IPS-11a (cell line): Measurements from ENCODE around the gene ABCF3.
A peak's percentile ranks its signal among the peaks of the same experiment; 100 is the strongest.
"Not testable (repeated sequence)": the region's sequence is repeated elsewhere in the genome, so short reads cannot be mapped to it uniquely, and the experiment has no call there.

Experiments used
- H3K4me3 ChIP-seq: one replicate; pipeline ENCODE4 v1.5.1; 2013; ENCODE audit warnings: low read depth, low read length, control low read depth

Gene ABCF3

DNA sequence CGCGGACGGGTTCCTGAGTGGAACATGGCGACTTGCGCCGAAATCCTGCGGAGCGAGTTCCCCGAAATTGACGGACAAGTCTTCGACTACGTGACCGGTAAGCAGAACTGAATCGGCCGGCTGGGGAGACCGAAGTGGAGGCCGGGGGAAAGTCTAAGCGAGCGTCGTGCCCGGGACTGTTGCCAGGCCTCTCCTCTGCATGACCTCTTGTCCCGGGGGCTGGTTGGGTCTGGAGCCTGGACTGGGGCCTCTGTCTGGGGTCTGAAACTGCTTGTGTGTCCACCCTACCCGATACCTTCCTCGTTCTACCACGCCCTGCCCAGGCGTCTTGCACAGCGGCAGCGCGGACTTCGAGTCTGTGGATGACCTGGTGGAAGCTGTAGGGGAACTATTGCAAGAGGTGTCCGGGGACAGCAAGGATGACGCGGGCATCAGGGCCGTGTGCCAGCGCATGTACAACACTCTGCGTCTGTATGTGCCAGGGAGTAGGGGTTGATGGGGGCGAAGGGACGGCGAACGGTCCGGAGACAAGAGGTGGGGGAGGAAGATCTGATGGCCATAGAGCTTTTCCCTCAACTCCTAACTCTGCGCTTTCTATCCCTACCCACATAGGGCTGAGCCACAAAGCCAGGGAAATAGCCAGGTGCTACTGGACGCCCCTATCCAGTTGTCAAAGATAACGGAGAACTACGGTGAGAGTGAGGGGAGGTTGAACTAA lies at the start of gene ABCF3:
Gene ABCF3 (plus strand): TSS at position 16 of the 718 bp plus-strand sequence. CDS start 9 bp downstream, at position 25.
- peak within 1 kb of the TSS; percentile 98 for H3K4me3 ChIP-seq

DNA sequence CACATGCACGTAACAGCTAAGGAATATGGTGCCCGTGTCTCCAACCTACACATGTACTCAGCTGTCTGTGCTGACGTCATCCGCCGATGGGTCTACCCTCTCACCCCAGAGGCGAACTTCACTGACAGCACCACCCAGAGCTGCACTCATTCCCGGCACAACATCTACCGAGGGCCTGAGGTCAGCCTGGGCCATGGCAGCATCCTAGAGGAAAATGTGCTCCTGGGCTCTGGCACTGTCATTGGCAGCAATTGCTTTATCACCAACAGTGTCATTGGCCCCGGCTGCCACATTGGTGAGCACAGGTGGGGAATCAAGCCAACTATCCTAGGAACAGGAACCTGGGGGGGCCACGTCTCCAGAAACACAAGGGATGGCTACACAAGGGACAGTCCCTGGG lies 45.6 kb upstream of the ABCF3 start:
- no peak overlapping the region for H3K4me3 ChIP-seq

DNA sequence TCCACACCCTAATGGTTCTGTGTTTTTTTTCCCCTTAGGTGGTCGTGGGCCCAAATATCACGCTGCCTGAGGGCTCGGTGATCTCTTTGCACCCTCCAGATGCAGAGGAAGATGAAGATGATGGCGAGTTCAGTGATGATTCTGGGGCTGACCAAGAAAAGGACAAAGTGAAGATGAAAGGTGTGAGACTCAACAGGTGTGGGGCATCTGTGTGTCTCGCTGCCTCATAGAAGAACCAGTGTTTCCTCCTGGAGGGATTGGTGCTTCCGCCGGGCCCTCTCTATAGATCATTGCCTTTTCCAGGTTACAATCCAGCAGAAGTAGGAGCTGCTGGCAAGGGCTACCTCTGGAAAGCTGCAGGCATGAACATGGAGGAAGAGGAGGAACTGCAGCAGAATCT lies 43.8 kb upstream of the ABCF3 start:
- H3K4me3 ChIP-seq, result no peak overlapping the region

GRCh38 chr3:184143327-184143726 lies 42.7 kb upstream of the ABCF3 start:
- H3K4me3 ChIP-seq, result no peak overlapping the region

GRCh38 chr3:184144505-184144904 lies 41.5 kb upstream of the ABCF3 start:
- no peak overlapping the region for H3K4me3 ChIP-seq

DNA sequence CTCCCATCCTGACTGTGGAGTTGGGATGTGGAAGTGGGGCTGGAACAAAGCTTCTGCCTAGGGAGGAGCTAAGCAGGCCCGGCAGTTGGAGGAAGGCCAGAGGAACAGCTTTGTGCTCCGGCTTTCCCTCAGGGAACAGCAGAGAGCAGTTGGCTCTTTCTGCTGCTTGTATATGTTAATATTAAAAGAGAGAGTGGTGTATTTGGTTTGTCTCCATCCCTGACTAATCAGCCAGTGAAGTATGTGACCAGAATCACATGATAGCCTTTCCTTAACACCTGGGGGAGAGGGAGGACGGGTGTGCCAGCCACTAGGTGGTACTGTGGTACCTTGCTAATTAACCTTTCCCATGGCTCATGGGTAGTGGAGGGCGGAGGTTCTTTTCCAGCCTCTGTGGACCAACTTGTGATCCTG lies 40.9 kb upstream of the ABCF3 start:
- no peak overlapping the region for H3K4me3 ChIP-seq

DNA sequence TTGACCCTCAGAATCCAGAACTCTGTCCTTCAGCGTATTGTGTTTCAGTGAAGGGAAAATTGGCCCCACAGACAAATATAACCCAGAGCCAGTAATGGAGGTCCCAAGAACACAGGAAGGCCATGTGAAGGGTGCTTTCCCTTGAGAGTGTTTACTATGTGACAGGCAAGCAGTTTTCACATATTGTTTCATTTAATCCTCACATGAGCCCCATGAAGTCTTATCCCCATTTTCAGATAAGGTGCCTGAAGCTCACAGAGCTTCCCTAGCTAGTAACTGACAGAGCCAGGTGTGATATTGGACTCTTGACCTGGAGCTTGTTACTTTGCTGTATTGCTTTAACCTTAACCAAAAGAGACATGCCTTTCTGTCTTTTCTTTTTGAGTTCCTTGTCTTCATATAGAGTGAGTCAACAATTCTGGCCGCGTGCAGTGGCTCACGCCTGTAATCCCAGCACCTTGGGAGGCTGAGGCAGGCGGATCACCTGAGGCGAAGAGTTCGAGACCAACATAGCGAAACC lies 40.2 kb upstream of the ABCF3 start:
- no peak overlapping the region for H3K4me3 ChIP-seq

GRCh38 chr3:184148076-184148475 lies 37.9 kb upstream of the ABCF3 start:
- no peak overlapping the region for H3K4me3 ChIP-seq

- no peak overlapping the region for H3K4me3 ChIP-seq
These were observed 36.9 kb upstream of the ABCF3 start for GRCh38 chr3:184149123-184149522.

GRCh38 chr3:184149770-184150169 lies 36.2 kb upstream of the ABCF3 start:
- H3K4me3 ChIP-seq, result not testable (repeated sequence)

DNA sequence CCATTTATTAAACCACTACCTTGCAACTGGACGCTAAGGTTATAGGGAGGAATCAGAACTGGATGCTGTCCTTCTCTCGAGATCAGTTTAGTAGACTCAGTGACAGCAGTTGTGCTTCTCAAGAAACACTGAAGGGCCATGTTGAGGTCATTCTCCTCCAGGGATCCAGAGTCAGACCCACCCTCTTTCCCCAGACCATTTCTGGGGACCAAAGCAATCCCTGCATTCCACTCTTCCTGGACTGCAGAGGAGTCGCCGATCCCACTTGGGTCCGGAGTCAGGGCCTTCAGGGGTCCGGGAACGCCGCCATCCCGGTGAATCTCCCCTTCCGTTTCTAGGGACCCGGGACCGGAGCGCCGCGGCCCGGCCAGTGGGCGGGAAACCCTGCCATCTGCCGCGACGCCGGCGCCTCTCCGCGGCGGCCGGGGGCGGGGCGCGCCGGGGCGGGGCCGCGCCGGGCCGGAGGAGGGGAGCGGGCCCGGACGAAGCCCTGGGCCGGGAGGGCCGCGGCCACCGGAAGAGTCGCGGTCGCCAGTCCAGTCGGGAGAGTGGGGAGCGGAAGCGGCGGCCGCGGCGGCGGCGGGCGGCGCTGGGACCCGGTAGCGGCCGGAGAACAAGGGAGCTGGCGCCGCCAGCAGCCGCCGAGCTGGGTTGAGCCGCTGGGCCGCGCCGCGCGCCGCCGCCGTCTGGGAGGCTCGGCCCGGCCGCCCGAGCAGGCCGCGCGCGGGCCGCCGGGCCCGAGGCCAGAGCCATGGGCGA lies 30.9 kb upstream of the ABCF3 start, which contains the start of gene DVL3:
Gene DVL3 (plus strand): TSS at position 493 of the 759 bp plus-strand sequence. CDS start 259 bp downstream, at position 752.
- peak within 1 kb of the TSS; percentile 87 for H3K4me3 ChIP-seq

GRCh38 chr3:184155644-184156521 lies 30.1 kb upstream of the ABCF3 start:
- H3K4me3 ChIP-seq, result peak overlapping the region; percentile 87

DNA sequence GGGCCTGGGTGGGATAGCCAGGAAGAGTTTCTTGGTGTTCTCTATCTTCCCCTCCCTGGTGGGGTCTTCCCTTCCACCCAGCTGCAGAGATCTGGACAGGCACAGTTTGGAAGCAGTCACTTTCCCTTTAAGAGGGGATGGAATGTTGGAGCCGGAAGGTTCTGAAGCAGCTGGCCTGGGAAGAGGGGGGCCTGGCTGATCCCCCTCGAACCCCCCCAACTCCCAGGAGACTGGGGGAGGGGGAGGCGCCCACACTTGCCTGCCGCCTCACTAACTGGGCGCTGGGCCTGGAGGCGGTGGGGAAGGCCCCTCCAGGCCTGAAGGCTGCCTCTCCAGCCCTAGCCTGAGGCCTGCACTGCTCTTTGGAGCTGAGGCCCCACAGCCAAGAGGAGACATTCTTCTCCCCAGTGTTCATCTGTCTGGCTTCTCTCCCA lies 29.5 kb upstream of the ABCF3 start:
- H3K4me3 ChIP-seq, result peak overlapping the region; percentile 87

DNA sequence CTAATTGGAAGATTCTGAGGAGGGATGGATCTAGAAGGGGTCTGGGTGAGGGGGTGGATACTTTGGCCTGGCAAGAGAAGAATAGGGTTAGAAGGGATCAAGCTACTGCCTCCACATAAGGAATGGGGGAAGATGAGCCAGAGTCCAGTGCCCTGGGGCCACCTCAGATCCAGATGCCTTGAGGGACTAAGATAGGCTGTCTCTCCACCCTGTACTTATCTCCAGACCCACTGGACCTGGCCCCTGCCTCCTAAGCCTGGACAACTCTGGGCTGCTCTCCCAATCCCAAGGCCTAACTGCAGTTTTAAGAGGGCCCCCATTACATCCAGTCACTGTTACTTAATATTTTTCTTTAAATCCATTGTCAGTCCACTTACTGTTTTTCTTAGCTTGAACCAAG lies 28.8 kb upstream of the ABCF3 start:
- H3K4me3 ChIP-seq, result peak overlapping the region; percentile 87

DNA sequence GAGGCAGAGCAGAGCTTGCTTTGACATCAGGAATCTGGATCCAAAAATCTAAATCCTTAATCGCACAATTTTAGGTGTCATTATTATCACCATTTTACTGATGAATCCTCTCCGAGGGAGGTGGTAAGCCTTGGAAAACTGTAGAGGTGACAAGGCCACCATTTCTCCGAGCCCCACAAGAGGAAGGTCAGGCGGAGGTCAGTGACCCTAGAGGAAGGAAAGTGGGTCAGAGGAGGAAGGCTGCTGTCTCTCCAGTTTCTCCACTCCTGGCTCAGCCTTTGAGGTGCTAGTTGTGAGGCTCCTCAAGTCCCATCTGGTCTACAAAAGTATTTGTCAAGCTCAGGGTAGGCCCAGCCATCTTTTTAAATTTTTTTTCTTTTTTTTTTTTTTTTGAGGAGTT lies 27.6 kb upstream of the ABCF3 start:
- no peak overlapping the region for H3K4me3 ChIP-seq

DNA sequence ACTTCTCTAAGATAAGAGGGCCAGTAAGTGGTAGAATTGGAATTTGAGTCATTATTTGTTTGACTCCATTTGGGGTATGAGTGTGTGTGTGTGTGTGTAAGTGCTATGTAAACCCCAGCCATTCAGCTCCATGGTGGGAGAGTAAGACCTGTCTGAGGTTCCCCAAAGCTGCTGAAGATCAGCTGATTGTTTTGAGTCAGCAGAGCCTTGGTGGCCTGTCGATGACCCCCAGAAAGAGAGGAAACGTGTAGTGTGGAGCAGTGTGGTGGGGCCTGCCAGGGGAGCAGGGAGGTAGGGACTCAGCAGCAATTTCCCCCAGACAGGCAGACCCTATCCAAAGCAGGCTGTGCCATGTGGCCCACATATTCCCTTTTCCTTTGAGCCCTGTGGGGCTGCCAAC lies 25.5 kb upstream of the ABCF3 start:
- no peak overlapping the region for H3K4me3 ChIP-seq

DNA sequence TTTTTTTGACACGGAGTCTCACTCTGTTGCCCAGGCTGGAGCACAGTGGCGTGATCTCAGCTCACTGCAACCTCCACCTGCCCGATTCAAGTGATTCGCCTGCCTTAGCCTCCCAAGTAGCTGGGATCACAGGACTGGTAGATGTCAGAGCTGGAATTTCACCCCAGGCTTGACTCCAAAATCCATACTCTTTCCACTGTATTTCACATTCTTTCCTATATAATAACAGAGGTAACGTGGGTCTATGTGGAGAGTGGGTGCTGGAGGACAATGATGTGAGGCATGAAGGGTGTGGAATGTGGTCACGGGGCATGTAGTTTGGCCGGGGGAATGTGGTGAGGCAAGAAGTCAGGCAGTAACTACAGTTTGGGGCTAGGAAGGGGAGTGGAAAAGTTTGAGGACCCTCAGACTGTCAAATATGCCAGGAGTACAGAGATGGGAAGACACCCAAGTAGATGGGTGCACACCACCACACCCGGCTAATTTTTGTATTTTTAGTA lies 23.4 kb upstream of the ABCF3 start:
- H3K4me3 ChIP-seq, result not testable (repeated sequence)

- no peak overlapping the region for H3K4me3 ChIP-seq
These were observed 21.2 kb upstream of the ABCF3 start for GRCh38 chr3:184164648-184165330.

DNA sequence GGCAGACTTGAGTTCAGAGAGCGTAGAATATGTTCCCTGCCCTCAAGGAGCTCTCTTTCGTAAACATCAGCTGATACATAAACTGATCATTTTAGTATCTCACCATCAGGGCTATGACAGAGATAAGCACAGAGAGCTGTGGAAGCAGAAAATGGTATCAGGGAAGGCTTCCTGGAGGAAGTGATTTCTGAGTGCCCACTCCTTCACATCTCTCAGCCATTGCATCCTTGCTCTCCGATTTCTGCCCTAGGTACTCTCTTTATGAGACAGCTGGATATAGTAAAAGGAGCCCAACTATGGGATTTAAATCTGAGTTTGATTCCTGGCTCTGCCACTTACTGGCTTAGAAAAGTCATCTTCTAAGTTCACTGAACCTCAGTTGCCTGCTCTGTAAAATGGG lies 20.5 kb upstream of the ABCF3 start:
- H3K4me3 ChIP-seq, result no peak overlapping the region

- no peak overlapping the region for H3K4me3 ChIP-seq
These were observed 19.3 kb upstream of the ABCF3 start for GRCh38 chr3:184166671-184167070.
